ENCODE data around the gene CARD11.

The CARD11 gene

GRCh38 chr7:2894118-2894940 is 149.3 kb downstream of the CARD11 start:
- DNase-seq = no peak

DNA sequence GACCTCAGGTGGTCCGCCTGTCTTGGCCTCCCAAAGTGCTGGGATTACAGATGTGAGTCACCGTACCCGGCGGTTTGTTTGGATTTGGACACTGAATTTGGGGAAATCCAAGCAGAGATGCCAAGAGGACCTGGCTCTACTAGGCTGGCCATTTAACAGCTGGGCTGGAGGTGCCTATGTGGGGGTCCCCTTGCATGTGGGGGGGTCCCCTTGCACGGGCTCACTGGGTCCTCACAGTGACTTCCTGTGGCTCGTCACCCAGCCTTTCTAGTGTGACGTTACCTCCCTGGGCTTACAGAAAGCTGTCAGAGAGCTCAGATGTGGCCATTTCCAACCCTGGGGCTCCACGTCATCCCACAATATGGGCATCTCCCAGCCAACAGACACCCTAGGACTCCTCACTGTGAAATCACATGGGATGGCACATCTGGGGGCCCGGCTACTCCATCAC is 150.2 kb downstream of the CARD11 start:
- no peak for DNase-seq

GRCh38 chr7:2892549-2892948 is 151.1 kb downstream of the CARD11 start:
- DNase-seq = no peak

DNA sequence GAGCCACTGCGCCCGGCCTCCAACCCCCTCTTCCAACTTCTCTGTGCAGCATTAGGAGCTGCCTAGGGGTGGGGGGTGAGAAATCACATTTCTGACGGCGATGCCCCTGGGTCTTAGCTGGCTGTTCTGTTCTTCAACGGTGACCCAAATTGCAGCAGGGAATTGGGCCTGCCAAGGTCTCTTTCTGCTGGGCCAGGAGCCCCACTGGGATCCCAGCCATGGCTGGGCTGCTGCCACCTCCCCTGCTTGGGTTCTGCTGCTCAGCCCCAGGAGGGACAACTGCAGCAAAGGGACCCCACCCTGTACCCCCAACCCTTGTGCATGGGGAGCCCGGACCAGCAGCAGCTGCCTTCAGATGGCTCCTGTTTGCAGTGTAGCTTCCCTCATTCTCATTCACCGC is 155.9 kb downstream of the CARD11 start:
- DNase-seq = no peak

DNA sequence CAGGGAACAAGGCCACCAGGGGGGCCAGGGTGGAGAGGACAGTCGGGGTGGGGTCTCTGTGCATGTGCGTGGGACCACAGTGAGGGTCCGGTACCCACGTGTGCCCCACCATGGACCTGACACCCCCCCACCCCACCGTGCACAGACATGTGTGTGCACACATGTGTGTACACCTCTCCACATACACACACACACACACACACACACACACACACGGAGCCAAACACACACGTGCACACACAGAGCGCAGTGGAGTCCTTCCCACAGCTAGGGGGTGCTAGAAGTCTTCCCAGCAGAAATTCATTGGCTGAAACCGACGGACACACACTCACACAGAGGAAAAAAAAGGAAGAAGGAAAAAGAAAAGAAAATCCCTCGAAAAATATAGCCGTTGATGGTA is 156.8 kb downstream of the CARD11 start:
- peak in 1 of 2 donors; percentile 44 for DNase-seq

- no peak for DNase-seq
These were observed 157.3 kb downstream of the CARD11 start for GRCh38 chr7:2886391-2886790.

DNA sequence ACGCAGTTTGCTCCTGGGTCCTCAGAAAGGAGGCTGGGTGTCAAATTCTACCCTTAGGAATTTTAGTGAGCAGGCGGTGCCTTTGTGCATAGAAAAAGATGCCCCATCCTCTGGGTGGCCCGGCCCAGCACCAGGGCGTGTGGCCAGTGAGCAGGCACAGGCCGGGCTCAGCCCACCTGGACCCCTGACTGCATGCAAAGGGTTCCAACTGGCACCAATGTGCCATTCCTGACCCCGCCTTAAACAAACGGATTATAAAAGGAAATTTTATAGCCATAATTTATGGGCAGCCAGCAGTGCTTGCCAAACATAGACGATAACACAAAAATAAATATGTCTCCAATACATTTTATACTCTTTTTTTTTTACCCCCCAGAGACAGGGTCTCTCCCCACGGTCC is 159.5 kb downstream of the CARD11 start:
- DNase-seq = no peak

DNA sequence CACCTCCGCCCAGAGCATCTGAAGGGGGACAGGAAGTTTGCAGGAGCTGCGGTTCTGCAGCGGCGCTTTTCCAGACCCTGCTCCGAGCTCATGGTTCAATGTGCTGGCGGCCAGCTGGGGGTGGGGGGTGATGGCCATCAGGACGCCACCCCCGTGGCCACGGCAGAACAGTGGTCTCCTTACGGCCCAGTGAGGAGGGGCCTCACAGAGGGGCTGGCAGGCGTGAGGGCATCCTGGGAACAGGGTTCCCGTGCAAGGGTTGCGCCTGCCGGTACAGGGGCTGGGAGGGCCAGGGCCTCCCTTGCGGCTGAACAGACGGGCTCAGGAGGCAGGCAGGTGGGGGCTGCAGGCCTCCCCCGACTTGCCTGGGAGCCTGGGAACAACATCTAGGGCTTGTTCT is 160.6 kb downstream of the CARD11 start:
- no peak for DNase-seq

DNA sequence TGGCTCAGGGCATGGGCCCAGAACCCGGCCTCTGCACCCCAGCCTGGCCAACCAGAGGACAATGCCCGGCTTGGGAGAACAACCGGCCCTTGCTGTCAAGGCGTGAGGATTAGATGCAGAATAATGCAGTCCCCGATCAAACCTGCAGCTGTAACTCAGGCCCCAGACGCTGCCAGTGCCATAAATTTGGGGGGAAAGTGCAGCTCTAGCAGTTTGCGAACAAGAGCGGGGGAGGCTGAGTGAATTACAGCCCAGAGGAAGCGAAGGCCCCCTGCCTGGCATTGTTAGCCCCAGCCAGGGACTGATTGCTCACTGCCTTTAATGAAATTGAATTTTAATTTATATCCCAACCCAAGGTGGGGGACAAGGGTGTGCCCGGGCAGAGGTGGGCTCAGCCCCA is 161.6 kb downstream of the CARD11 start:
- no peak for DNase-seq

DNA sequence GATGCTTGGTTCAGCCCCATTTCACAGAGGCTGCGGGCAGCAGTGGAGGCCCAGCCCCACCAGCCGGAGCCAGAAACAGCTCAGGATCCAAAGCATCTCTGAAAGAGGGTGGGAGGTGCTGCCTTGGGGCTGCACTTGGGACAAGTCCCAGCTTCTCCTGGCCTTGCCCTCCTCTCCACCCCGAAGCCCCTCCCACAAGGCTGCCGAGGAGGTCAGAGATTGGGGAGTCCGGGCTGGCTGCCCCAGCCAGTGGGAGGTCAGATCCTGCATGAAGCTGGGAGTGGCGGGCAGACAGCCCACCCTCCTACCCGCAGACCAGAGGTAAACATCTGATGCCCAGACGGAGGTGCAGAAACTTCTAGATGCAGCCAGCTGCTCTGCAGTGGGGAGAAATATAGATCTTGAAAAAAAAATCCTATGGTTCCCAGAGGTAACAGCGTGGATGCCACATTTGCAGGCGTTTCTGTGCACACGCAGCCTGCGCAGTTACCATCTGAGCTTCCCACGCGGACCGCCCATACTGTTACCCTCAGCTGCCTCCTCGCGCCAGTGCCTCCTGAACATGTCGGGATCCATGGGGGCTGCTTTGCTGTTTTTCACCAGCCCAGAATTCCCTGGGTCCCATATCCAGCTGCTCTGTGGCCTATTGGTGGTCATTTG is 162.7 kb downstream of the CARD11 start:
- no peak for DNase-seq

- no peak for DNase-seq
These were observed 163.6 kb downstream of the CARD11 start for GRCh38 chr7:2880051-2880450.

DNA sequence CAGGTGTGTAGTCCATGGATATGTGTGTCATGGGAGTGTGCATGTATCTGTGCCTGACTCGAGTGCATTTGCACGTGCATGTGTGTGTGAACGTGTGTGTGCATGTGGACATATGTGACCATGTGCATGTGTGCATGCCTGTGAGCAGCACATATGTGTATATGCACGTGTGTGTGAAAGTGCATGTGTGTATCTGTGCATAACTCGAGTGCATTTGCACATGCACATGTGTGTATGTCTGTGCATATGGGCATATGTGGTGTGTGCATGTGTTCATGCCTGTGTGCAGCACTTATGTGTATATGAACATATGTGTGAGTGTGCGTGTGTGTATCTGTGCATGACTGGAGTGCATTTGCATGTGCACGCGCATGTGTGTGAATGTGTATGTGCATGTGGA is 164.3 kb downstream of the CARD11 start:
- DNase-seq = no peak

DNA sequence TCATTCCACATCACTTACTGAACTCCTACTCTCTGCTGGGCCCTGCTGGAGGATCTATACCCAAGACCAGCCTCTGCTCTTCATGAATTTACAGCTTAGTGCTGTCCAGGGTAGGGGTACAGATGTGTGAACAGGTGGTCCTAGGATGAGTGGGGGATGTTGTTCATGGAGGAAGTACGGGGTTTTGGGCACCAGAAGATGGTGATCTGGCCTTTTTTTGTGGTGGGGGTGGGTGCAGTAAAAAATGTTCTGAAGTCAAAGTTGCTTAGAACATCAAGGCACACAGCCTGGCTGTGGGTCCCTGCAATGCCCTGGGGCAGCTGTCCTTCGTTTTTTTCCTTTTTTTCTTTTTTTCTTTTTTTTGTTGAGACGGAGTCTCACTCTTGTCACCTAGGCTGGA is 165.4 kb downstream of the CARD11 start:
- no peak for DNase-seq

DNA sequence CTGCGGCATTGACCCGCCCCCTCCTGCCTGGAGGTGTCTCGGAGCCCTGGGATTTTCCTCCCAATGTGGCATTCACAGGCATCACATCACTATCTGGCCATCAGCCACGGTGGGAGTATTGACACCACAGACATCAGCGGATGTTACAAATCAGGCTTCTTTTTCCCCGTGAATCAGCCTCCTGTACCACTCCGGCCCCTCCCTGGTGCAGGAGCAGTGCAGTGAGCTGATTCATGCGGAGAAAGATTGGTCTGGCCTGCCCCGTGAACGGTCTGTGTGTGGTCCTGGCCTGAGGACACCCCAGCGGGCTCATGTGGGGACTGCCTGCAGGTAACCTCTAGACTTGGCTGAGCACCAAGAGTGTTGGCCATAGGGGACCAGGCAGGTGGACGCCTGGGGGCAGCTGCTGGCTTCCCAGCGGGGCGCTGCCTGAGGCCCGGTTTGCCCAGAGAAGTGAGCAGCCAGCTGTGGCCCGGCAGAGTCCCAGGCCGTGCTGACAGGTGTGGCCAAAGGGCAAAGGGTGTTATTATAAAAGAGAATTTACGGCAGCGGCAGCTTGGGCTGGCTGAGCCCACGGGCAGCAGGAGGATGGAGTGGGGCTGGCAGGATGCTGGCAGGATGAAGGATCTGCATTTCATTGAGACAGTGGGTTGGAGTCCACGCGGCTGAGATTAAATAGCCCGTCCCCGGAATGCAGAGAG is 167.5 kb downstream of the CARD11 start:
- DNase-seq = no peak

DNA sequence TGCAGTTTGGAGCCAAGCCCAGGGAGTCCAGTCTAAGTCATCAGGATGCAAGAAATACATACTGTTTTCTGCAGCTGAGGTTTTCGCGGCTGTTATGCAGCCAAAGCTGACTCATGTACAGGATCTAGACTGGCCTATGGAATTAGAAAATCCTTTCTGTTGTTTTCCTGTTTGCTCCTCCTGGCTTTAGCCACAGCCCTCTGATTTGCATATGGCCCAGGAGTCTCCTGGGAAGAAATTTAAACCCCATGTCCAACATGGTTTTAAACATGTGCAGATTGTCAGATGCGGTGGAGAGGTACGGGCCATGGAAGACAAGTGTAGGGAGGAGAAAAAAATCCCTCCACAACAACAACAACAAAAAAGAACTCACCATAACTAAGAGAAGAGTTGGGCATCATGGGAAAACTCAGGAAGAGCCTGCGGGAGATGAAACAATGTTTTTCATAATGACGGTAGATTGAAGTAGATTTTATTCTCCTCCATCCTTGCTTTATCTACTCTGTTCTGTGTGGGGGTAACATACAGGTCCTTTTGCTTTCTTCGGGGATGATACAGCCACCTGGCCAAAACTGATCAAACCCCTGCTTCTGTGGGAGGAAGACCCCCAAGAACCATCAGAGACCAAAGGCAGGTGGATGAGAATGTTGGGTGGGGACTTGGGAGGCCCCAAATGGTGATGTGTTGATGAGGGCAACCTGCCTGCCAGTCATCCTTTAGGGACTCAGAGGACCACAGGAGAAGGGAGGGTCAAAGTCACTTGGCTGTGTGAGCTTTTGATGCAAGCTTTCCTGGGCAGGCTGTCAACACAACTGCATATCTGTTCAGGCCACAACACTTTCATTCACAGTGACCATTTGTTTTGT is 169.7 kb downstream of the CARD11 start:
- no peak for DNase-seq

DNA sequence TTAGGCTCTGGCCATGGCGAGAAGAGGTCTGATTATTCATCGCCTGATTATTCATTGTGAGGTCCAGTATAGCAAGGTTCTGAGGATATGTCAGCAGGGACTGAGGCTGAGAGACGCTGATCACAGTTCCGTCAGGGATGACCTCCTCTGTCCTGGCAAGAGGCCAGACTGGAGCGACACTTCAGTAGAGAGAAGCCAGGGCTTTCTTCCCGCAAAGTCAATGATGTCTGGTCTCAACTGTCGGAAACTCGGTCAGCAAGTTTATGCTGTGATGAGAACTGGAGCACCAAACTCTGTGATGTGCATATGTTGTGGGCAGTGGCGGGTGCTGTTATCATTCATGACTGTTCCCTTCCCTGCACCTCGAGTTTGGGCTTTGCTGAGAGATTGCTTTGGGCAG is 170.5 kb downstream of the CARD11 start:
- no peak for DNase-seq

GRCh38 chr7:2872296-2872874 is 171.3 kb downstream of the CARD11 start:
- DNase-seq = no peak

- DNase-seq = no peak
These were observed 173.2 kb downstream of the CARD11 start for GRCh38 chr7:2870471-2870931.

DNA sequence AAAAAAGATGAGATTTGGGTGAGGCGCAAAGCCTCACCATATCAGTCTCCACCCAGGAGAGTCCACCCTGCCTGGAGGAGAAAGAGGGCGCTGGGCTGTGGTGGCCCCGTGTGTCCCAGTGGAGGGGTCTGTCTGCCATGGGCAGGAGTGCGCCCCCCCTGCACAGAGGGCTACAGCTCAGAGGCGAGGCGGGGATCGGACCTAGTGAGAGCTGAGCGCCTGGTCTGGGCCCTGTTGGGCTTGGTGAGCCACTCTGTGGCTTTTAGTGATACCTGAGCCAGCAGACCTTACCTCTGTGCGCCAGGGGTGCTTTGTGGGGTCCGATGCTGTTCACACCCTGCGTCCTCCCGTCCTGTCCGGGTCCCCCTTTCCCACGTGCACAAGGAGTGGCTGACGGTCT is 173.7 kb downstream of the CARD11 start:
- DNase-seq = no peak

DNA sequence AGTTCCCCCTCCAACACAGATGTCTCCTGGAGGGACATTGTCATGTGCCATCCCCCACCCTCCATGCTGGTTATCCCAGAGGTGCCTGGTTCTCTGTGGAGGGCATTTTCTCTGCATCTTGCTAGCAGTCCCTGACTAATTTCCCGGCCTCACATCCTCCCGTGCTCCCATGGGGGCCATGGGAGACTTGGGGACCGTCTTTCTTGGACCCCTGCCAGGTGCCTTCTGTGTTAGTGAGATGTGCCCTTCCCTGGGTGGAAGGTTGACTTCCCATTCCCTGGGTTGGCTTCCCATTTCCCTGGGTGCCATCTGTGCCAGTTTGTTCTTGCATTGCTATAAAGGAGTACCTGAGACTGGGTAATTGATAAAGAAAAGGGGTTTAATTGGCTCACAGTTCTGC is 177.1 kb downstream of the CARD11 start:
- no peak for DNase-seq

- DNase-seq = peak in 1 of 2 donors; percentile 42
These were observed 178.5 kb downstream of the CARD11 start for GRCh38 chr7:2864999-2865670.

Data from hippocampal formation (tissue), 2 donors.